NB4 (cell line): Measurements from ENCODE around the gene INPP5F.

ENCODE experiments used
- CTCF ChIP-seq: IDR thresholded peaks from one replicate; pipeline ENCODE4 v1.5.1; 2012; ENCODE audit warnings: low read depth, low read length
- MAX ChIP-seq: IDR thresholded peaks from 2 replicates; pipeline ENCODE4 v1.6.1; 2011; ENCODE audit warnings: low read depth, low read length
- MYC ChIP-seq: IDR thresholded peaks from 2 replicates; pipeline ENCODE4 v1.6.1; 2011; ENCODE audit warnings: low read depth, low read length
- POLR2A ChIP-seq: IDR thresholded peaks from 2 replicates; pipeline ENCODE4 v1.6.1; 2011; ENCODE audit warnings: mild to moderate bottlenecking; ENCODE audit not compliant: insufficient read length; ENCODE audit errors: extremely low read depth

DNA sequence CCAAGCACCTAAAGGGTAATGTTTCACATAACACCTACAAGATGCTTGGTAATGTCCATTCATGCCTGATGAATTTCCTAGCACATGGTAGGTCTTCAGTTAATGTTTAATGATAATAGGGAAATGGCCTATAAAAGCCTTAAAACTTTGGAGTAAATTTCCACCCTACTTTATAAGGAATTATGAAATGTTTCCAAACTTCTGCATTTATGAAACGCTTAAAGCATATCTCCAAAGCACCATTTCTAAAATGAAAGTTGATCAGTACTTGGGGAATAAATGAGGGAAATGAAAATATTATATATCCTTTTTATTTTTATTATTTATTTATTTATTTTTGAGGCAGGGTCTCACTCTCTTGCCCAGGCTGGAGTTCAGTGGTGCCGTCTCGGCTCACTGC is 51.8 kb downstream of the INPP5F start:
- TF ChIP-seq CTCF, result no peak
- TF ChIP-seq POLR2A, result no peak
- no peak for TF ChIP-seq MYC
- TF ChIP-seq MAX, result no peak
